Peyer's patch (tissue), 4 donors: ENCODE results near the gene SUGP2.

Source experiments
- CTCF ChIP-seq, 6 experiments: fragments of 450-650 bp in 4 of 6; fragments of 200-600 bp in 2 of 6; sonication (generic) in 1 of 6; IDR thresholded peaks; one replicate each; pipeline ENCODE4 v1.5.1; 2017 to 2019; ENCODE audit warnings: antibody characterized with exemption in 6 of 6, mild to moderate bottlenecking in 3 of 6, moderate library complexity in 1 of 6
- POLR2A ChIP-seq, 2 donors: fragments of 450-650 bp; IDR thresholded peaks; one replicate each; pipeline ENCODE4 v1.5.1; 2017; ENCODE audit warnings: antibody characterized with exemption in 2 of 2, mild to moderate bottlenecking in 2 of 2, moderate library complexity in 2 of 2

- TF ChIP-seq POLR2A (IDR thresholded peaks at IDR 0.05) = no peak
- TF ChIP-seq CTCF (IDR thresholded peaks at IDR 0.05) = no peak
These were observed 41.8 kb upstream of the SUGP2 start for GRCh38 chr19:19075126-19075525.
